Stimulated activated CD8-positive, alpha-beta memory T cell treated with anti-CD3 and anti-CD28 coated beads, Interleukin-12 subunit alpha, Interleukin-12 subunit beta, amount 100 ng/mL, for 24 hours (primary cell): ENCODE data around the gene PPP1R15A.
"Not testable (repeated sequence)": the region's sequence is repeated elsewhere in the genome, so short reads cannot be mapped to it uniquely, and the experiment has no call there.

Experiments
- DNase-seq: peaks from one replicate; pipeline ENCODE4 v3.0.0-alpha.2; 2020; ENCODE audit errors: extremely low read depth

Gene PPP1R15A

DNA sequence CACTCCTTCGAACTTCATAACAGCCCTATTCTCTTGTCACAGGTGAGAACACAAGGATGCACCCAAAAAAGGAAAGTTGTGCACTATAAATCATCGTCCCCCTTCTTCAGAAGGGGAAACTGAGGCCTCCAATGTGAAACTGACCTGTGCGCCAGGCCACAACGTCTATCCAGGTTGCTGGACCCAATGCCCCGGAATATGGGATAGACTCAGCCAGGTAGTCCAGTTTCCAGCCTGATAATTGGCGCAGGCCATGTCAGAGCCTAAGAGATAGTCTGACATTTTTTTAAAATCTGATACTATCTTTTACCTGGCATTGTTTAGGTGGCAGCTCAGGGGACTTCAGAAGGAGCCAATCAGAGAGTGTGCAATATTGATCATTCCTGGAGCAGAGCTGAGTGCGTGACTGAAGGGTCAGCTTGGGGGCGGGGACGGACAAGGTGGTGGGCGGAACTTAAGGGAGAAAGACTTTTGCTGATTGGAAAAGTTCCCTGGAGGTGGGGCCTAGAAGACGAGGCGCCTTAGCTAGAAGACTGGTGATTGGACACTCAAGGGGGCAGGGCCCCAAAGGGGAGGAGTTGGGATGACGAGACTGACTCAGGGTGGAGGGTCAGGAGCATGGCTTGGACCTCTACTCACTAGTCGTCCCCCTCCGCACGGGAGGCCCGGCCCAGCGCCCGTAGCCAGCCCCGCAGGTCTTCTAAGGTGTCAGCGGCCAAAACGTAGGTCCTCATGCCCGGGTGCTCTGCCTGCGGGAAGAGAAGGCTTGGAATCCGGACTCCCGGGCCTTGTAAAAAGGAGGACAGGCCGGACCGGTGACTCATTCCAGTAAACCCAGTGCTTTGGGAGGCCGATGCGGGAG lies 12.3 kb upstream of the PPP1R15A start:
- no peak for DNase-seq

DNA sequence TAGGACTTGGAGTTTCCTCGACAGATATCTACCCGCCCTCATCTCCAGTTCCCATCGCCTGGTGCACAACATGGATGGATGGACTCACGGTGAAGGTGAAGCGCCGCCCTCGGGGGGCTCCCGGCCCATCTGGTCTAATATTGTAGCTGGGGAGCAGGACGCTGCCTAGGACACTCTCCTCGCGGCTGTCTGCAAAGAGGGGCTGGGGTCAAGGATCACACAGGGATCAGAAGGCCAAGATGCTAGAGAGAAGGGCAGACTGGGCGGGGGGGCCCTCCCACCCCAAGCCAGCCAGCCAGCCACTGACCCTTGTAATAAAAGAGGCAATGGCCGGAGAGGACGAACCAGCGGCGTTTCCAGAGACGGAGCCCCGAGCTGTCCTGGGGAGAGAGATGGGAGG lies 10.9 kb upstream of the PPP1R15A start:
- DNase-seq: no peak

DNA sequence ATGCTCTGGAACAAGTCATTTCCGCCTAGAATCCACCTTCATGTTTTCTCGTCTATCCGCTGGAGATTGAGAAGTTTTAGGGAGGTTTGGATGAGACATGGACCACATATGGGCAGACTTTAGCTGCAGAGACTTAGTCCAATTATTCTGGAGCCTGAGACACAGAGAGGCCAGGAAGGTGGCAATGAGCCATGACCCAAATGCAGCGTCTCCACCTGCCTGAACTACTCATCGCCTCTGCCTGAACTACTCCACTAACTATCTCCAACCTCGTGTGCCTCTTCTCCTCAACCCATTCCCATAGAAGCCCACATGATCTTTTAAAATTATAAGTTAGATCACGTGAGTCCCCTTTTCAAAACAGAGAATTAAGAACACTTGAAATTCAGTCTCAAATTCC lies 9.4 kb upstream of the PPP1R15A start:
- no peak for DNase-seq

DNA sequence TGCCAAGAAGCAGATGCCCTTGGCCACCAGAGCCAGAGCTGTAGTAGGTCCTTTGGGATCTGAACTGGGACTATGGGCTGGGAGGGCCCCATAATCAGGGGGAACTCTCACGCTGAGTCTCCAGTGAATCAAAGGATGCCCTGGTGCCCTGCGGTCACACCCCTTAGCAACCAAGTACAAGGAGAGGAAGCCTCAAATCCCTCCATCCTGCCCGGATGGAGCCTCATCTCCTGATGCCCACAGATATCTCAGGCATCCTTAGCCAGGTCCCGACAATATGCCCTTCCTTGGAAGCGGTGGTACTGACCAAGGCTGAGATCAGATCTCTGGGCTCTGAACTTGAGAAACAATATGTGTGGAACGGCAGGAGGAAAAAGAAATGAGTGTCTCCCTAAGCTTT lies 5.5 kb upstream of the PPP1R15A start:
- DNase-seq: no peak

DNA sequence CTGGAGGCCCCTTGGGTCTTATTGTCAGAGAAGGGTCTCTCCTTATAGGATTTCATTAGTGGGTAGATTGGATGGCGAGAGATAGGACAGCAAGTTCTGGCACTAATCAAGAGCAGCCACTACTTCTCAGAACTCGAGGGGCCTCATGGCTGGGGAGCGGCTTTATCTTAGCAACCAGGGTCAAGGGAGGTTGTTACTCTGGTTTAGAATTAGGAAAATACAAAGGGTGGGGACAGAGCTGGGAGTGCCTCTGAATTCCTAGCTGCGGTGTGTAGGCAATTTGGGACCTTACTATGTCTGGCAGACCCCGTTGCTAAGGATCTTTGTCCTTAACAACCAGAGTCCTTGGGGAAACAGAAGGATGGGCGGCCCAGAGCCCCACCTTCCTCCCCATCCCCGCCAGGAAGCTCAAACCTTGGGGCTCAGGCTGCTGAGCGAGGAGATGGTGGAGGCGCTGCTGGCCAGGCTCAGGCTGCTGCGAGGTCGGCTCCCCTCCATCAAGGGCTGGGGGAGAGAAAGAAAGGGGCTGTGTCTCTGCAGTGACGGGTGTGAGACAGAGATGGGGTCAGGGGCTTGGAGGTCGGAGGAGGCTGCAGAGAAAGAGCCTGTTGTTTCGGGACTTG lies 5.0 kb upstream of the PPP1R15A start:
- DNase-seq: no peak

DNA sequence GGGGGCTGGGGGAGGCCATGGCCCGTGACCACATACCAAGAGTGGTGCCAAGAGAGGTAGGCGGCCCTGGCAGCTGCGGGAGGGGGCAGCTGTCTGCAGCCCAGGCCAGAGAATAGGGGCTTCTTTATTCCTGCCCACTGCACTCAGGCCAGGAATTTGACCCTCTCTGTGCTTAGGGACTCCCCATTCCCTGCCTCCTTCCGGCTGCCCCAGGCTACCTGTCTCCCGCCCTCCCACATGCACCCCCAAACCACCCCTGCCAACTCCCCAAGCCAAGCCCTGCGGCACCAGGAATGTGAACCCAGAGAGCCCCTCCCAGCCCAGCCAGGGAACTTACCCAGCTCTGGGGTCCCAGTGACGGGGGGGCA lies 4.5 kb upstream of the PPP1R15A start:
- DNase-seq: no peak

DNA sequence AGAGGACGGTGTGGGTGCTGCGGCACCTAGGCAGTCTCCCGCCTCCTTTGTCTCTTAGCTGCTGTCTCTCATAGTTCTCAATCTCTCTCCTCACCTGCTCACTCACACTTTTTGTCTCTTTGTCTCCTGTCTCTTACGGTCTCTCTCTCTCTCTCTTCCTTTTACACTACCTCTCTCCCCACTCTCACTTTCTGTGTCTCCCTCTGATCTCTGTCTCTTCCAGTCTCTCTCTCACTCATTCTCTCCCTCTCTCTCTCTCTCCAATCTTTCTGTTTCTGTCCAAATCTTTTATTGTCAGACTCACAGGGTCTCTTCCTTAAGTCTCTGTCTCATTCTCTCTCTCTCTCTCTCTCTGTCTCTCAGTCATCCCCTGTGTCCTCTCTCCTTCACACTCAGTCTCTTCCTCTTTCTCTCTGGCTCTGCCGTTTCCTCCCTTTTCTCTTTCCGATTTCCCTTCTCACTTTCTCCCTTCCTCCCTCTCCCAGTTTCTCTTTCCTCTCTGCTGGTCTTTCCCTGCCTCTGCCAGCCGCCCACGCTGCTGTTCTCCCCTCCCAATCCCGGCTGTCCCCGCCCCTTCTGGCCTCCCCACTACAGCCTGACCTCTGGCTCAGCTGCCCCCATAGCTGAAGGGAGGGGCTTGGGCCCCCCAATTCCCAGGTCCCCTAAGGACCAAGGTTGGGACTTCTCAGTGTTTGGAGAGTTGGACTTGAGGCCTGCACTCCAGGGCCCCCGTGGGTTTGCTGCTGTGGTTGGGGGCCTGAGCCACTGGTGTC lies 3.9 kb upstream of the PPP1R15A start, which contains the start of gene PLEKHA4:
PLEKHA4 (minus strand) TSS at position 504 of the 773 bp plus-strand sequence. CDS start 997 bp downstream, outside the sequence.
- no peak for DNase-seq

DNA sequence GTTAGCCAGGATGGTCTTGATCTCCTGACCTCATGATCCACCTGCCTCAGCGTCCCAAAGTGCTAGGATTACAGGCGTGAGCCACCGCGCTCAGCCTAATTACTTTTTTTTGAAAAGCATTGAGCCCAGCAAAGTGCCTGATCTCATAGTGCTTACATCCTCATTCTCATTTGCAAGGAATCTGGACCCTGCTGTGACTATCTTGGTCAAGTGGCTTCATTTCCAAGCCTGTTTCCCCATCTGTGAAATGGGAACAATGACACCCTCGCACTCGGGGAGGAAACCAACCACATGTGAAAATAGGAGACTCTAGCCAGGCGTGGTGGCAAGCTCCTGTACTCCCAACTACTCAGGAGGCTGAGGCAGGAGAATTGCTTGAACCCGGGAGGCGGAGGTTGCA lies 2.2 kb upstream of the PPP1R15A start:
- no peak for DNase-seq

DNA sequence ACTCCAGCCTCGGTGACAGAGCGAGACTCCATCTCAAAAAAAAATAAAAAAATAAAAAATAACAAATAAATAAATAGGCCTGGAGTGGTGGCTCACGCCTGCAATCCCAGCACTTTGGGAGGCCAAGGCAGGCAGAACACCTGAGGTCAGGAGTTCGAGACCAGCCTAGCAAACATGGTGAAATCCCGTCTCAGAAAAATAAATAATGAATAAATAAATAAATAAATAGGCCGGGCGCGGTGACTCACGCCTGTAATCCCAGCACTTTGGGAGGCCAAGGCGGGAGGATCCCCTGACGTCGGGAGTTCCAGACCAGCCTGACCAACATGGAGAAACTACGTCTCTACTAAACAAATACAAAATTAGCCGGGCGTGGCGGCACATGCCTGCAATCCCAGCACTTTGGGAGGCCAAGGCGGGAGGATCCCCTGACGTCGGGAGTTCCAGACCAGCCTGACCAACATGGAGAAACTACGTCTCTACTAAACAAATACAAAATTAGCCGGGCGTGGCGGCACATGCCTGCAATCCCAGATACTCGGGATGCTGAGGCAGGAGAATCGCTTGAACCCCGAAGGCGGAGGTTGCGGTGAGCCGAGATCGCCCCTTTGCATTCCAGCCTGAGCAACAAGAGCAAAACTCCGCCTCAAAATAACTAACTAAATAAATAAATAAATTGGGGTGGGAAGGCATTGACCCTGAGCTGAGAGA lies 595 bp upstream of the PPP1R15A start:
- DNase-seq: not testable (repeated sequence)

DNA sequence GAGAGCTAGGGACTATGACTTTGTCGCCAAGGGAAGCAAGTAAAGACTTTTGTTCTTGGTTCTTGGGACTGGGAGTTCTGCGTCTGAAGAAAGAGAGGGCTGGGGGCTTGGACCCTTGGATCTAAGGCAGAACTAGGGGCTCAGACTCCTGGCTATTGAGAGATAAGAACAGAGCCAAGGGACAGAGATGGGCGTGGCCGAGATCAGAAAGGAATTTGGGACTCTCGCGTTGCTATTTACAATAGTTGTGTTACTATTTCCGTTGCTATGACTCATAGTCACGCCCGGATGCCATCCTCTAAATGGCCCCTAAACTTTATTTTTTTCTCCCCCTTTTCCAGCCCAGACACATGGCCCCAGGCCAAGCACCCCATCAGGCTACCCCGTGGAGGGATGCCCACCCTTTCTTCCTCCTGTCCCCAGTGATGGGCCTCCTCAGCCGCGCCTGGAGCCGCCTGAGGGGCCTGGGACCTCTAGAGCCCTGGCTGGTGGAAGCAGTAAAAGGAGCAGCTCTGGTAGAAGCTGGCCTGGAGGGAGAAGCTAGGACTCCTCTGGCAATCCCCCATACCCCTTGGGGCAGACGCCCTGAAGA lies 759 bp downstream of the PPP1R15A start:
- DNase-seq: peak; percentile 58

DNA sequence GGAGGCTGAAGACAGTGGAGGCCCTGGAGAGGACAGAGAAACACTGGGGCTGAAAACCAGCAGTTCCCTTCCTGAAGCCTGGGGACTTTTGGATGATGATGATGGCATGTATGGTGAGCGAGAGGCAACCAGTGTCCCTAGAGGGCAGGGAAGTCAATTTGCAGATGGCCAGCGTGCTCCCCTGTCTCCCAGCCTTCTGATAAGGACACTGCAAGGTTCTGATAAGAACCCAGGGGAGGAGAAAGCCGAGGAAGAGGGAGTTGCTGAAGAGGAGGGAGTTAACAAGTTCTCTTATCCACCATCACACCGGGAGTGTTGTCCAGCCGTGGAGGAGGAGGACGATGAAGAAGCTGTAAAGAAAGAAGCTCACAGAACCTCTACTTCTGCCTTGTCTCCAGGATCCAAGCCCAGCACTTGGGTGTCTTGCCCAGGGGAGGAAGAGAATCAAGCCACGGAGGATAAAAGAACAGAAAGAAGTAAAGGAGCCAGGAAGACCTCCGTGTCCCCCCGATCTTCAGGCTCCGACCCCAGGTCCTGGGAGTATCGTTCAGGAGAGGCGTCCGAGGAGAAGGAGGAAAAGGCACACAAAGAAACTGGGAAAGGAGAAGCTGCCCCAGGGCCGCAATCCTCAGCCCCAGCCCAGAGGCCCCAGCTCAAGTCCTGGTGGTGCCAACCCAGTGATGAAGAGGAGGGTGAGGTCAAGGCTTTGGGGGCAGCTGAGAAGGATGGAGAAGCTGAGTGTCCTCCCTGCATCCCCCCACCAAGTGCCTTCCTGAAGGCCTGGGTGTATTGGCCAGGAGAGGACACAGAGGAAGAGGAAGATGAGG lies 1.5 kb downstream of the PPP1R15A start:
- no peak for DNase-seq

DNA sequence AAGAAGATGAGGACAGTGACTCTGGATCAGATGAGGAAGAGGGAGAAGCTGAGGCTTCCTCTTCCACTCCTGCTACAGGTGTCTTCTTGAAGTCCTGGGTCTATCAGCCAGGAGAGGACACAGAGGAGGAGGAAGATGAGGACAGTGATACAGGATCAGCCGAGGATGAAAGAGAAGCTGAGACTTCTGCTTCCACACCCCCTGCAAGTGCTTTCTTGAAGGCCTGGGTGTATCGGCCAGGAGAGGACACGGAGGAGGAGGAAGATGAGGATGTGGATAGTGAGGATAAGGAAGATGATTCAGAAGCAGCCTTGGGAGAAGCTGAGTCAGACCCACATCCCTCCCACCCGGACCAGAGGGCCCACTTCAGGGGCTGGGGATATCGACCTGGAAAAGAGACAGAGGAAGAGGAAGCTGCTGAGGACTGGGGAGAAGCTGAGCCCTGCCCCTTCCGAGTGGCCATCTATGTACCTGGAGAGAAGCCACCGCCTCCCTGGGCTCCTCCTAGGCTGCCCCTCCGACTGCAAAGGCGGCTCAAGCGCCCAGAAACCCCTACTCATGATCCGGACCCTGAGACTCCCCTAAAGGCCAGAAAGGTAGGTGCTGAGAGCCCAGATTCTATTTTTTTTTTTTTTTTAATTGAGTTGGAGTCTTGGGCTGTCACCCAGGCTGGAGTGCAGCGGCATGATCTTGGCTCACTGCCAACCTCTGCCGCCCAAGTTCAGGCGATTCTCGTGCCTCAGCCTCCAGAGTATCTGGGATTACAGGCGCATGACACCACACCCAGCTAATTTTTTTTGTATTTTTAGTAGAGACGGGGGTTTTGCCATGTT lies 2.3 kb downstream of the PPP1R15A start:
- DNase-seq: no peak

DNA sequence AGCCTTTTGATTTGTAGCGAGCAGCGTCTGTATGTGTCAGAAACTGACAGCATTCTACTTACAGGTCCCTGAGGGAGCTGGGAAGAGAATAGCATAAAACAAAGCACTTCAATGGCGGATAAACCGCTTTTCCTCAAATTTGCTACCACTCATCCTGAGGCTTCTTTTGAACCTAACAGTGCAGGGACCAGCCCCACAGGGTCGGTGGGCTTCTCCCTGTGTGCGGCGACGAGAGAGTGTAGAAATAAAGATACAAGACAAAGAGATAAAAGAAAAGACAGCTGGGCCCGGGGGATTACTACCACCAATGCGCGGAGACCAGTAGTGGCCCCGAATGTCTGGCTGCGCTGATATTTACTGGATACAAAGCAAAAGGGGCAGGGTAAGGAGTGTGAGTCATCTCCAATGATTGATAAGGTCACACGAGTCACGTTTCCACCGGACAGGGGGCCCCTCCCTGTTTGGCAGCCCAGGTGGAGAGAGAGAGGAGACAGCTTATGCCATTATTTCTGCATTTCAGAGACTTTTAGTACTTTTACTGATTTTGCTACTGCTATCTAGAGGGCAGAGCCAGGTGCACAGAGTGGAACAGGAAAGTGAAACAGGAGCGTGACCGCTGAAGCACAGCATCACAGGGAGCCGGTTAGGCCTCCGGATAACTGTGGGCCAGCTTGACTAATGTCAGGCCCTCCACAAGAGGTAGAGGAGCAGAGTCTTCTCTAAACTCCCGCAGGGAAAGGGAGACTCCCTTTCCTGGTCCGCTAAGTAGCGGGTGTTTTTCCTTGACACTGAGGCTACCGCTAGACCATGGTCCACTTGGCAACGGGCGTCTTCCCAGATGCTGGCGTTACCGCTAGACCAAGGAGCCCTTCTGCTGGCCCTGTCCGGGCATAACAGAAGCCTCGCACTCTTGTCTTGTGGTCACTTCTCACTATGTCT lies 4.1 kb downstream of the PPP1R15A start:
- DNase-seq: not testable (repeated sequence)

DNA sequence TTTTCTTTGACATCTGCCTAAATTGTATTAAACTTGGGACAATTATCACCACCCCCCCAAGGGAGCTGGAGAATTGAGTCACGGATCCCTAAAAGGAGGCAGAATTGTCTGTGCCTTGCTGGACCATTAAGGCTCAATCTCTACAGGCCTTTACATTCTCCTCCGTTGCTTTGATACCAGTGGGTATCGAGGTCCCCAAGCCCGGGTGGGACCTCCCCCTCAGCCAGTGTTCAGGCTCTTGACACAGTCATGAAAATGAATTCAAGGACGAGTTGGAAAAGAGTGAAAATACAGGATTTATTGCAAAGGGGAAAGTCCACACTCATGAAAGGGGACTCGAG lies 5.6 kb downstream of the PPP1R15A start:
- DNase-seq: no peak

DNA sequence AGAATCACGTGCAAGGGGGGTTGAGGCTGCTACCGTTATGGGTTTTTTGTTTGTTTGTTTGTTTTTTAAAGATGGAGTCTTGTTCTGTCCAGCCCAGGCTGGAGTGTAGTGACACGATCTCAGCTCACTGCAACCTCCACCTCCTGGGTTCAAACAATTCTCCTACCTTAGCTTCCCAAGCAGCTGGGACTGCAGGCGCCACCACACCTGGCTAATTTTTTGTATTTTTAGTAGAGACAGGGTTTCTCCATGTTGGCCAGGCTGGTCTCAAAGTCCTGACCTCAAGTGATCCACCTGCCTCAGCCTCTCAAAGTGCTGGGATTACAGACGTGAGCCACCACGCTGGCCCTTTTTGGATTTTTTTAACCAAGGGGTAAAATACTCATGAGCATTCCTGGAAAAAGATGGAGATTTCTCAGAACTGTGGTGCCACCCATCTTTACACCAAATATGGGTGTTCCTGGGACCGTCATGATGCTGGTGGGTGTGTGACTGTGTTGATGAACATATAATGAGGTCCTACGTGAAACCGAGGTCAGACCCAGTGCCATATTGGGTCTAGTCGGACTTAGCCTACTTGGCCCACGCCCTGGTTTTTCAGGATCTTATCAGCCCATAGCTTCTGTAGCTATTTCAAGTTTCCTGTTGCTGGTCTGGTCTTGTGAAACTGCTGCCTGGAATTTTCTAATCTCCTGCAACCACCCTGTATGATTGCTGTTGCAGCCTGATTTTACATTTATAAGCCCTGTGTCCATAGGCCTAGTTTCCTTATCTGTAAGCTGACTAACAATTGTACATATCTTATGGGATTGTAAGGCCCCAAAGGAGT lies 6.2 kb downstream of the PPP1R15A start:
- DNase-seq: no peak

DNA sequence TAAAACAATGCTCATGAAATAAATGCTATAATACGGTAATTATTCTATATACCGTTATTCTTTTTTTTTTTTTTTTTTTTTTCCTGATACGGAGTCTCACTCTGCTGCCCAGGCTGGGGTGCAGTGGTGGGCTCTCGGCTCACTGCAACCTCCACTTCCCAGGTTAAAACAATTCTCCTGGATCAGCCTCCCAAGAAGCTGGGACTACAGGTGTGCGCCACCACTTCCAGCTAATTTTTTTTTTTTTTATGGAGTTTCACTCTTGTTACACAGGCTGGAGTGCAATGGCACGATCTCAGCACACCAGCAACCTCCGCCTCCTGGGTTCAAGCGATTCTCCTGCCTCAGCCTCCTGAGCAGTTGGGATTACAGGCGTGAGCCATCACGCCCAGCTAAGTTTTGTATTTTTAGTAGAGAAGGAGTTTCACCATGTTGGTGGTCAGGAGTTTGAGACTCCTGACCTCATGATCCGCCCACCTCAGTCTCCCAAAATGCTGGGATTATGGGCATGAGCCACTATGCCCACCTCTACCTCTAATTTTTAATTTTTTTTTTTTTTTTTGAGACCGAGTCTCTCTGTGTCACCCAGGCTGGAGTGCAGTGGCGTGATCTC lies 6.9 kb downstream of the PPP1R15A start:
- no peak for DNase-seq

DNA sequence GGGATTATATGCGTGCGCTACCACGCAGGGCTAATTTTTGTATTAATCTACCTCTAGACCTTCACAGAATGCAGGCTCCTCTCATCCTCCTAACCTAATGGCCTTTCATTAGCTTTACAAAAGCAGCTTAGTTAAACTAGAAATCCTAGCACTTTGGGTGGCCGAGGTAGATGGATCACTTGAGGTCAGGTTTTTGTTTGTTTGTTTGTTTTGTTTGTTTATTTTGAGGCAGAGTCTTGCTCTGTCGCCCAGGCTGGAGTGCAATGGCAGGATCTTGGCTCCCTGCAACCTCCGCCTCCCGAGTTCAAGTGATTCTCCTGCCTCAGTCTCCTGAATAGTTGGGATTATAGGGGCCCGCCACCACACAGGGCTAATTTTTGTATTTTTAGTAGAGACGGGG lies 7.5 kb downstream of the PPP1R15A start:
- DNase-seq: not testable (repeated sequence)
